Activated CD4-positive, alpha-beta T cell treated with anti-CD3 and anti-CD28 coated beads, Interleukin-10, Interleukin-2, amounts not matched to agents 100 ng/mL and 50 ng/mL, durations not matched to agents 16 hours and 8 hours (primary cell): ENCODE measurements around the gene SKIC8.

ENCODE experiments used
- DNase-seq: peaks from one replicate; pipeline ENCODE4 v3.0.0-alpha.2; 2020

Gene SKIC8

DNA sequence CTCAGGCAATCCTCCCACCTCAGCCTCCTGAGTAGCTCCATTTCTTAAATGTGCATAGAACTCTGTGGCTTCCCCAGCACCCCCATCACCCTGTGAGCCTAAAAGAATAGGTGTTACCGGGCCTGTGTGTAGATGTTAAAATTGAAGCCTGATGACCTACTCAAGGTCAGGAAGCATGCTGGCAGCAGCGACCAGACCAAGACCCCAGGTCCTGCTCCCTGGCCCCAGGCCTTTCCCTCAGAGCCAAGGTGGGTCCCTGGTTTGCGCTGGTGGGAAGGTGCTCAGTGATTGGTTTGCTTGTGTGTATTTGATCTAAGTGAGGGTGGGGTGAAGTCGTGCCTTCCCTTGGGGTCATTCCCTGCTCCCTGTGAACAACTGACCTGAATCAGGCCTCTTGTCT lies 22.4 kb upstream of the SKIC8 start:
- no peak for DNase-seq

DNA sequence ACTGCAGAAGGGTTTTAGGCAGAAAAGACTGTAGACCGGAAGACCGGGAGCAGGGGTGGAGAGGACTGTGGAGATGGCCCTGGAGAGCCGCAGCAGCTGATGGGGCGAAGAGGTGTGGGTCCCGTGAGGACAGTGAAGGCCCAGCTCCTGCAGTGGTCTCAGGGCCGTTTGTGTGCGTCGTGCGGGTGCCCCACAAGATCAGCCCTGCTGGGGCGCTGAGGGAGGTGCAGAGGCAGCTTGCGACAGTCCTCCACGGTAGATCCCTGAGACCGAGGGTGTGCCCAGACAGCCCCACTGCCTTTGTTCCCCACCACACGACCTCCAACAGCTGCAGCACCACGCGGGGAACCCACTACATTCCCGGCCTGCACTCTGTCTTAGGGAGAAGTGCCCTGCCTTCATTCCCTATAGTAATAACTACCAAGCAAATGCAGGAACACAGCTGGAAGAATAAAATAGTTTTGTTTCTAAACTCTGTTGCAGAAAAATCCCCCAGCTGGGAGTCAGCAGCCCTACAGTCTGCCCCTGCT lies 21.7 kb upstream of the SKIC8 start:
- DNase-seq, result no peak

DNA sequence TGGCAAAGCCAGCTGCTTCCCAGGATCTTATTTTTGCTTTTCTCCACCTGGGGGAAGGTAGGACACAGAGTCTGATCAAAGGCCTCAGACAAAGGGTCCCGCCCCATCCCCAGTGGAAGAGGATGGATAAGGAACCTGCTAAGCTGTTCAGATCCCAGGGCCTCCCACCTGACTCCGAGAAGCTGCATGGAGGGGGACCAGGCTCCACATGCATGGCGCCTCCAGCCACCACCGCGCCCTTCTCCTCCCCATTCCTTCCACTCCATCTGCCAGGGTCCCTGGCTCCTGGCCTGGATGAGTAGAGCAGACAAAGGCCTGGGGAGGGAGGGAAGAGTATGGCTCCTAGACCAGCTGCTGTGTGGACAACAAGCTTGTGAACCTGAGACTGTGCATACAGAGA lies 20.8 kb upstream of the SKIC8 start:
- DNase-seq, result no peak

DNA sequence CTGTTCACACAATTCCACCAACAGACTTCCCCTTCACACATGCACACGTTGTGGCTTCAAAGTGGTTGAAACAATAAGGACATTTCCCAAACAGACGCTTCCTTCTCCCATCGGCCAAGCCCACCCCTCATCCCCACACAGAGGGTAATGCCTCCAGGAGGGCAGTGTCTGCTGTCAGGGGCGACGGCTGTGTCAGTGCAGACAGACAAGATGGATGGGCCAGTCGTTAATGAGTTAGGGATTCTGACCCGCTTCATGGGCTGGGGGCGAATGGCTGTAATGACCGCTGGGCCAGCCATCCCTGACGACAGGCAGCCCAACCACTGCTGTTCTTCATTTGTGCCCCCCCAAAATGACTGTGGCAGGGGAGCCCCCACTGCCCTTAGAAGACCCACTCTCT lies 20.2 kb upstream of the SKIC8 start:
- DNase-seq, result no peak

DNA sequence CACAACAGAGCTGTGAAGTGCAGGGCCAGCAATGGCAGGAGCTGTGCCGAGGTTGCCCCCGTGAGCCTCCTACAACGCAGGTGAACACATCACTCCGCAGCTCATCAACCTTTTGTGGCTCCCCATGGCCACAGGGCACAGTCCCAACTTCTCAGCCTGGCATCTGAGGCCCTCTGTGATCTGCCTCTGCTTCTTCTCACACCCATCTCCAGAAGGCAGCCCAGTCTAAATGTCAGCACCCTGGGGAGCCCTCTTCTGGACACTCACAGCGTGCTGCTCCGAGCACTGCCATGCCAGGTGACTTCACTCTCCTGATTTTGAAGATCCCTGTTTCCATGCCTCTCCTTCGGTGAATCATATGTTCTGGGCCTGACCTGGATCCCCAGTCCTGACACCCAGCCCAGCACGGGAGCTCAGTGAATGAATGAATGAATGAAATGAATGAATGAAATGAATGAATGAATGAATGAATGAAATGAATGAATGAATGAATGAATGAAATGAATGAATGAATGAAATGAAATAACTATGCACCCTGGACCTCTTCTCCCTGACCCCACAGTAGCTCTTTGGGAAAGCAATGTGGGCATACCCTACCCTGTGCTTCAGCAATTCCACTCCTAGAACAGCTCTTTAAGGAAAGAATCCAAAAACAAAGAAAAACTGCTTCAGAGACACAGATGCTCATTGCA lies 17.9 kb upstream of the SKIC8 start:
- DNase-seq, result no peak

DNA sequence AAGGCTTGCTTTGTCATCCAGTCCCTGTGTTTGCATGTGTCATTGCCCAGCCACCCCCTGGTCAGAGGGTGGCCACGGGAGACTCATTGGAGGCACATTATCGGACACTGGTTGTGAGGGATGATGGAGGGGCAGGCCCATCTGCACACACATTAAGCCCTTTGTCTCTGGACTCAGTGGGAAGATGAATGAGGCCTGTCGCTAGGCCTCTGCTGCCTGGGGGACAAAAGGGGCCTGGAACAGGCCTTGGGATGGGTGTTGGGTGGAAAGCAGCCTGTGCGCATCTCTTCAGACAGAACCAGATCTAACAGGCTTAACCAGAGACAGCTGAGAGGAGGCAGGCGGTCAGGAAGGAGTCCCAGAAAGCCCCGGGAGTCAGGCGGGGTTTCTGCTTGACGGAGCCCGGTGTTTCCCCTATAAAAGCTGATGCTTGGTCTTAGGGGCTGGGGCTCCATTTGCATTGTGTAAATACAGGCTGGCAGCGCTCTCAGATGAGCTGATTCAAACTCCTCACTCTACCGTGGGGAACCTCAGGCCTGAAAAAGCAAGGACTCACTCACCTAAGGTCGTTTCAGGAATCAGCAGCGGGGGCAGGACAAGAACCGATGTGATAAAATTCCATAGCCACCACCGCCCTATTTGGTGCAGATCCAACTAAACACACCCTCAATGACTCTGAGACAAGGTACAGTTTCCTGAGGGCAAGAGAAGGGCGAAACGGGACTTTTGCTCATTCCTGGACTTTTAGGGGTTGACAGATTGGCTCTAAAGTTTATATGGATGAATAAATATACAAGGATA lies 17.1 kb upstream of the SKIC8 start:
- DNase-seq, result no peak

DNA sequence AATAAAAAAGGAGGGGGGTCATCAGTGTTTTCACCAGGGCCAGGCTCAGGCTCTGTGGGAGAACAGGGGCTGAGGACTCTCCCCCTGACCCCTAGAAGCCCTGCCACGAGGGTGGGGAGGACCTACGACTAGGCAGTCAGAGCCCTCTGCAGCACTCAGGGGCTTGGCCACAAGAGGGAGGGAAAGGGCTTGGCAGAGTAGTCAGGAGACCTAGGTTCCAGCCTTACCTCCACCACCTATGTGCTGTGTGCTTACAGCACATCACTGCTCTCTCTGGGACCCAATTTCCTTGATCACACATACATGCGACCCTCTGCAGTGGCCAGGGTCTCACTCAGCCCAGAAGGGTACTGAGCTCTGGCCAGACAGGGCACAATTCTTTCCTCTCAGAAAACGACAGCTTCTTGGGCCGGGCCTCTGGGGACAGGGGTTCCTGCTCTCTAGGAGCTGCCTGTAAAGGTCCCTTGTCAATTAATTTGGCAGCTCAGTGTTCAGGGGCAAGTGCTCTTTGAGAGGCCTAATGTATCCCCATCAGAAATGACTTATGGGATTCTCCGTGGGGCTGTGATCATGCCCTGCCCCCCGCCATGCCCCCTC lies 16.4 kb upstream of the SKIC8 start:
- no peak for DNase-seq

DNA sequence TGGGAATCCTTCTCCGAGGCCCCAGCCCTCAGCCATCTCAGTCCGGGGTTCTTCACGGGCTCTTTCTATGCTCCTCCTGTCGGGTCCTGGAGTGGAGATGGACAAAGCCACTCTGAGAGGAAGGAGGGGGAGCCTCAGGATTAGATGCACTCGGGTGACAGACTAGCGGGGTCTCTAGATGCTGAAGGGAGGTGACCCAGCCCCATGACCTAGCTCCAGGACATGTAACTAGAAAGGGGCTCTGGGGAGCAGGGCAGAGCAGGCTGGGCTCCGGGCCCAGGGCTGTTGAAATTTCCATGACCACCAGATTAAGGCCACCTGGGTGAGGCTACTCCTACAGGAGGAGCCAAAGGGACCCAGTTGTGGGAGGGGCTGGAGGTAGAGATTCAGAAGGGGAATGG lies 14.8 kb upstream of the SKIC8 start:
- DNase-seq, result no peak

DNA sequence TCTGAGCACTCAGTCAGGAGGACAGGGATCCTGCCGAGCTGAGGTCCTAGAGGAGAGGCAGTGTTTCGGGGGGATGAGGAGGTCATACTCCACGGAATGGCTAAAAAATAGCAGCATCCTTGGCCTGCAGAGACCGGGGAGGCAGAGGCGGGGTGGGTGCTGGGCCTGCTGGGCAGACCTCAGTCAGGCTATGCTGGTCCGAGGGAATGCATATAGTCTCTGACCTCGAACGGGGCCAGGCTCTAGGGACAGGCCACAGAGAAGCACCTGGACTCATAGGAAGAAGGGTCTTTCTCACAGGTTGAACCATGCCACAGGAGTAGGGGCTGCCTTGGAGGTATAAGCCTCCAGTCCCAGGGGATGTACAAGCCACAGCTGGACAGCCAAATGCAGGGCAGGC lies 14.0 kb upstream of the SKIC8 start:
- no peak for DNase-seq

DNA sequence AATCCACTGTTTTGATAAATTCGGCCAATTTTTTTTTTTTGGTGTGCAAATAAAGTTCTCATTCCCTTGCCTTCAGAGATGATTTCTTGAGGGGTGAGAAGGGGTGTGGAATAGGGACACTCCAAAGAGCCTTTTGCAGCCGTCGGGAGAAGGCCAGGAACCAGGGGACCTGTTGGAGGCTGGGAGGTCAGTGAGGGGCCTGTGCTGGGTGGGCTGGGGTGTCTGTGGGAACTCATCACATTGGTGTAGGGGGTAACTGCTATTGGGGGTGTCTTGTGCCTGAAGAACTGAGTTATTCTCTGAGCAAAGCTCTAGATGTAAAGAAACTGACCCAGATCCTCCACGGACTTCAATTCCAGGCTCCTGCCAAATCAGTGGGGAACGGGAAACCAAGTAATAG lies 13.5 kb upstream of the SKIC8 start:
- no peak for DNase-seq

DNA sequence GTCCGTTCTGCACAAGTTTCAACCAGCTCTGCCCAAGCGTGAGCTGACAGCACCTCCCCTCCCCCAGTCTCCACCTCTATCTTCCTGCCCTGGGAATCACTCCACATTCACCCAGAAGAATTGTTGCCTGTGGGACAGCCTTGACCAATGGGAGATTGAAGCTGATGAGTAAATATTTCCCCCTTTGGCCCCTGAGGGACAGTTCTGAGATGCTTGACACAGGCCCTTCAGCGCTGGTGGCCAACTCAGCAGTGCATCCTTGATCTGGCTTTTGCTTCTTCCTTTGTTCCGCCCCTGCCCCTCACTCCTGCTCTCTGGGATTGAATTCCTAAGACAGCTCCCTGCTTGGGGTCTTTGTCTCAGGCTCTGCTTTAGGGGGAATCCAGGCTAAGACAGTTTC lies 13.1 kb upstream of the SKIC8 start:
- DNase-seq, result no peak

DNA sequence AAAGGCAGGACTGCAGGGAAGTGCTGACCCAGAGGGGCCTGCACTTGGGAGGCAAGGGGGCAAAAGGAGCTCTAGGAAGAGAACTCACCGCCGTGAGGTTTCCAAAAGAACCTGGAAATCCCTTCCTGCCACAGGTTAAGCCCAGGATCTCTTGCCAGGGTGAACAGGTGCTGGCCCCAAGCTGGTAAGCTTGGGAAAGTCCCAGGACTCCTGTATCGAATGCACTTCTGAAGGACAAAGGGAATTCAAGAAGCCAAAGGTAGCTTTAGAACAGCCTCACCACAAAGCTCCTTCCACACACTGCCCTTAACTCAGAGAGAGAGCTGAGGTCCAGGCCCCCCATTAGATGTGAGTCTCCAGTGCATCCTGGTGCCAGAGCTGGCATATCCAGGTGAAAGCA lies 11.9 kb upstream of the SKIC8 start:
- no peak for DNase-seq

DNA sequence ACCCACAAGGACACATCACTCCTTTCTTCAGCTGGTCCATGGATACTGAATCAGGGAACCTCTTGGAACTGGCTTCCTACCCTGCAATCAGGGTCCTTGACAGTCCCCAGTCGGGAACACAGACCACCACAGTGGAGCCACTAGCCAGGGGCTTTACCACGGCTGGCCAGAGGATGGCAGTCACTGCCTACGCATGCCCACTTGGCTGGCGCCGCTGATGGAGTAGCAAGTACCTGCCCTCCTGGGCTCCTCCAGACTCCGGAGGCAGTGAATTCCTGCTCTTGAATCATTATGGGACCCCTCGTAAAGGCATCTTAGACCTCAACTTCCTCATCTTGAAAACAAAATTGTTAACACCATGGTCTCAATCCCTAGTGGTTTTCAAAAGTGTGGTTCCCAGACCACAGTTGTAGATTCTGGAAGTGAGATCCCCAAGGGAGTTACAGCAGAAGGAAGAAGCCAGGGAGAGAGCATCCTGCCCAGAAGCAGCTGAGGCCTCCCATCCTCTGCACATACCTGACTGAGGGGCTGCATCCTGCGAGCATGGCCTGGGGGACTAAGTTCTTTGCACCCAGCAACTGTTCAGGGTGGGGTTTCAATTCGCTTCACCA lies 9.1 kb upstream of the SKIC8 start:
- DNase-seq, result peak; percentile 73

DNA sequence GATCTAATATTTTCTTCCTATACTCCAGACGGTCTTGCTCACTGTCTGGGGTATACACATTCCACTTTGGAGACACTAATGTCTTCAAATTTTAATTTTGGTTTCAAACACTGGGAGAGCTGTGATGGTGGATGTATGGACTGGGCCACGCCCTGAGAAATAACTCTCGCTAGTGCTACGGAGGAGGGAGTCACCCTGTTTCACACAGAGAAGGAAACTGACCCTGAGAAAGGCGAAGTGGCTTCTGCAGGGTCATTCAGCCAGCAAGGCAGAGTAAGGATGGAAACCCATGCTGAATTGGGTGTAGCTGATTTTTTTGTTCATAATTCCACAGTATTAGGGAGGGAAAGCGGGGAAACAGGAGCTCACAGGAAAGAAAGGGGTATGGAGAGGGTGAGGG lies 8.6 kb upstream of the SKIC8 start:
- no peak for DNase-seq

DNA sequence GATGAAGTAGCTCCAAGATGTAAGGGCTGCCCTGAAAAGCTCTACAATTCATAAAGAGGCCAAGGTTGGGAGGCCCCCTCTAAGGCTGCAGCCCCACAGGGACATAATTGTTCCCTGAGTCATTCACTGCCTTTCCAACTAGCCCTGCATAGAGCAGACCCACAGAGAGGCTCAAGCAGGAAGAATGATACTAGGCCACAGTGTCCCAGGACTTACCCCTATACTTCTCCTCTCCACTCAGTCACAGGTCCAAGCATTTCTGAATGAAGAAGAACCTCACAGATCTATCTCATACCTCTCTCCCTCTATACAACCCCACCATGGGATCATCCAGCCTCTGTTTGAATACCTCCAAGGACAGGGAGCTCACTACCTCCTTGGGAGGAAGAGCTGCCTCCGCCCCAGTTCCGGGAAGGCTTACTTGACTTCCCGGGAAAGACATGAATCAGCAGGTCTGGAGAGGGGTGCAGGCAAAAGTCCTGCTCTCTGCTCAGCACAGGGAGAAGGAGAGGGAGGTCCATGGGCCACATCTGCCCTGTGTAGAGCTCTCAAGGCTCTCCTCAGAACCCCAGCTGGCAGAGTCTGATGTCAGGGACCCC lies 6.9 kb upstream of the SKIC8 start:
- DNase-seq, result no peak

DNA sequence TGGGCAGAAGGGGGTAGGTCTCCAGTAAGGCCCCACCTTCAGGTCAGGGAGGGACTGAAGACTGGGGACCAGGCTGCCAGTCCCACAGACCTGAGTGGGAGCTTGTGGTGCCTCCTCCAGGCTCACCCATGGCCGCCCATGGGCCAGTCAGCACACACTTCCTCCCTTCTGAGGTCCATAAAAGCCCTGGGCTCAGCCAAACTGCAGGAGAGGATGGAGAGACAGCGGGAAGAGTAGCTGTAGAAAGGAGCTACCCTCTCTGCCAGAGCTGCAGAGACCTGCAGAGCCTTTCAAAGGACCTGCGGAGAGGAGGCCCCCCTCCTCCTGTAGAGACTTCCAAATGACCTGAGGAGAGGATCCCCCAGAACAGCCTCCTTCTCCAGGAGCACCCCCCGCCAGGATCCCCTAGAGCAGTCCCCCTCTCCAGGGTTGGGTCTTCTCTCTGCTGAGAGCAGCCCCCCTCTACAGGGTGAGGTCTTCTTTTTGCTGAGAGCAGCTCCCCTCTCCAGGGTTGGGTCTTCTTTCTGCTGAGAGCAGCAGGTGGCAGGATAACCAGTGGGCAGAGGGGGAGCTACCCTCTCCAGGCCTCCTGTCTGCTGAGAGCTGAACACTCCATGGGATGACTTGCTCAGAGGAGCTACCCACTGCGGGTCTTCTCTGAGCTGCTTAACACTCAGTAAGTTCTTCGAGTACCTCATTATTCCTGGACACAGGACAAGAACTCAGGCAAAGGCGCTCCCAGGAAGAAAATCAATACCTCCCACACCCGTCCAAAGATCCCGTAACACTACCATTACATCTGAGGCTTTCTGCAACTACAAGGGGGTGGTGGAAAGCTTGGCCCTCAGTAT lies 5.0 kb upstream of the SKIC8 start:
- no peak for DNase-seq

DNA sequence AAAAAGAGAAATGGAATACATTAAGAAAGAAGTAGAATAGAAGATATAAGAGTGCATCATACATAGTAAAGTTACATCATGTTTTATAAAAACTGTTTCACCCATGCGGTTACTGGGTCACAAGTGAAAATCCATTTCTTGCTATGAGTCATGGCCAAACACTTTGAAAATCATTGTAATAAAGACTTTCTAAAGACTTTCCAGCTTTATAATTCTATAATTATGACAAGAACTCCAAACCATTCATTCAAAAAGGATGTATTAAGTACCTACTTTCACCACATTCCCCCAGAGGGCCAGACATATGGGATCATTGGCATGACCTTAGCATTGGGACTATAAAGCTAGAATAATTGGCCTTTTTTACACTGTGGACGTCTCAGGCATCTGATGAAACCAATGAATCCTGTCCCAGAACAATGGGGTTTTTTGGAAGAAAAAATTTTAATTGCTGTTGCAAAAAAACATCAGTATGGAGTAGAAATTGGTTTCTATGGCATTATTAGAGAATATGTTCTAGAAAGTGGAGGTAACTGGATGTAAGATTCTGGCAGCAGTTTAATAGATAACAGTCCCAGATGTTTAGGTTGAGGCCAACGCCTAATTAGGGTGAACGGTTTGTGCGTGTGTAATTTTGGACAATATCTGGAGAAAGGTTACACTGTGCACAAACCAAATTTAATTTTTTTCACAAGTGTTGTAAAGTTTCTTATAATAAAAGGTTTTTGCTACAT lies 3.3 kb upstream of the SKIC8 start:
- peak; percentile 56 for DNase-seq

DNA sequence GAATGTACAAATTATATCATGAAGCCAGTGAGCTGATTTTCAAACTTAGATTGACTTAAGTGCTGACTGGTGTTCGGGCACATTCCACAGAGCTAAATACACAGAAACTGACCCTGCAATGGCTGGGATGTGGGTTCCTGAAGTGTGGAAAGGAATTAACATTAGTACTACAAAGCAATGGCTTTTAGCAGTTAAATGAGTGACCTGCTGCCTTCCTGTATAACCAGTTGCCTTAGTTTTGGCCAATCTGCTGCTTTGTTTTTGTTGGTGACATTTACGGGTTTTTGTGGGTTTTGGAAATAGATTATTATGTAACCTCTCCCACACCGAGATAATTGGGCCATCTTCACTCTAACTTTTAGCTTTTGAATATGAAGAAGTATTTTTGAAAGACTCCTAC lies 2.4 kb upstream of the SKIC8 start:
- DNase-seq, result no peak

DNA sequence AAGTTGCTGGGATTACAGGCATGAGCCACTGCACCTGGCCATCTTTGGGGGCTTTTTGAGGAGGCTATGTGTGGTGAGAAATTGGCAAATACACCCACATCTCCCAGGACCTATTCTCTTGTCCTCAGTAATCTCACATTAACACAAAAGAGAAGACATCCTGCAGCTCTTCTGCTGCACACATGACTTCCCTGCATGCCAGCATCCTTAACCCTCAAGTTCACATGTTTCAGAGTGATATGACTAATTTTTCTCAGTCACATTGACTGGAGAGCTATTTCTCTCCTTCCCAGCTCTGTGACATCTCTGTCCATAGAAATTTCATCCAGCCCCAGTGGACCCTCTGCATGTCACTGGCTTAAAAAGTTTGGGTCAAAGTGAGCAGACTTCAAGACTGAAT lies 1.9 kb upstream of the SKIC8 start:
- peak; percentile 38 for DNase-seq

DNA sequence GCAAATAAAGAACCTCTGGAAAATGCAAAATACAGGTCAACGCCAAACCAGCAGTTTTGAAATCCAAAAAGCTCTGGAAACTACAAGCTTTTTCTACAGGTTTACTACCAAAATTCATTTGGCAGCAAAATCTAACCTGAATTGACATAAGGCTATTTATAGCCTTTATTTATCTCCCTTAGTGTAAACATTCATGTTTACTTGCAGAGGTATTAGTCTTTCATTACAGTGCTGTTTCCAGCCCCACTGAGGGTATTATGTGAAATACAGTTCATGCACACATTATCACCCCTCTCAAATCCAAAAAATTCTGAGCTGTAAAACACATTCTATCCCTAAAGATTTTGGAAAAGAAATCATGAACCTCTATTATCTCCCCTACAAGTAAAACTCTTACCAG lies 7.2 kb downstream of the SKIC8 start:
- no peak for DNase-seq

DNA sequence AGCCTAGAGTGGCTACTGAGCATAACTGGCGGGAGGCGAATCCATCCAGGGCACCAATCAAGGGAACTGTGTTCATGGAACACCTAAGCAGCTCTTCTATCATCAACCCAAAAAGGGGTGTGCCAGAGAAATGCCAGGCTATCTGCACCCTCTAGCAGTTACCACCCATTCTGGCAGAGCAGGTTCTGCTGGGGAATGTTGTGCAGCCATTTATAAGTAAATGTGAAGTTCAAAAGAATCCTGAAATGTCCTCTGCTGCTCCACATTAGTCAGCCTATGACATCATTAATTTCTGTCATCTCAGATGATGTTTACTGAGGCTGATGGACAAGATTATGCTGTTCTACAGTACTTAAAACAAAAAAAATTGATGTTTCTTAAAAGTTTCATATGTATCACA lies 7.7 kb downstream of the SKIC8 start:
- no peak for DNase-seq

DNA sequence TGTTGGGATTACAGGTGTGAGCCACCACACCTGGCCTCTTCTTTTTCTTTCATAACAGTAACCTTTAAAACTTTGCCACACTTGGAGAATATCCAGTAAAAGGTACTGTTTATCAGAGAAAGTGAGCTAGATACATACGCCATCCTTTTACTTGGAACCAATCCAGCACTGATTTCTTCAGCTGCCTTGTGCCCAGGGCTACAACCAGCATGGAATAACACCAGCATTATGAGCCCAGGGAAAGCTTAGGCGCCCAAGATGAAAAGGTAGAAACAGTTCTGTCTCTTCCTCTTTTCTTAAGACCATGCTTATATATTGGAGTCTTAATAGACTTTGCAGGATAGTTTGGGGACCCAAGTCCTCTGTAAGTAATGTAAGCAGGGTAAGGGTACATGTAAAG lies 8.4 kb downstream of the SKIC8 start:
- no peak for DNase-seq
